H1 (cell line): ENCODE data around the gene MORC3. TPM values are rescaled to one million over a fixed set of nuclear protein-coding genes. Genes with fewer than 3 reads are reported as not detected.

Source experiments
- ASH2L ChIP-seq: fragments of 200-600, 300-600 bp; sonication (generic); IDR thresholded peaks from one replicate; pipeline ENCODE4 v1.7.1; 2017; ENCODE audit warnings: low read length
- BRCA1 ChIP-seq: IDR thresholded peaks from 2 replicates; pipeline ENCODE4 v1.6.1; 2012; ENCODE audit warnings: low read depth, low read length, improper control_type of control experiment
- CBX5 ChIP-seq: fragments of 300-800, 300-1000 bp; sonication (generic); IDR thresholded peaks from 2 replicates; pipeline ENCODE4 v1.7.1; 2016; ENCODE audit warnings: antibody characterized with exemption, low read length, low read depth
- CHD2 ChIP-seq: IDR thresholded peaks from 2 replicates; pipeline ENCODE4 v1.6.1; 2012; ENCODE audit warnings: low read length, improper control_type of control experiment
- EP300 ChIP-seq, 2 experiments: IDR thresholded peaks; 1 replicate in 1 of 2; 2 replicates in 1 of 2; pipeline ENCODE4 v1.6.1; 2011 to 2012; ENCODE audit warnings: low read depth in 2 of 2, low read length in 2 of 2, mild to moderate bottlenecking in 2 of 2, borderline replicate concordance in 1 of 2, inconsistent platforms in 1 of 2, moderate library complexity in 1 of 2
- EZH2 ChIP-seq: fragments of 200-600 bp; sonication (generic); IDR thresholded peaks from 2 replicates; pipeline ENCODE4 v1.7.1; 2012; ENCODE audit warnings: low read depth, mild to moderate bottlenecking, moderate library complexity, low read length, inconsistent platforms; ENCODE audit not compliant: severe bottlenecking
- FOSL1 ChIP-seq: IDR thresholded peaks from 2 replicates; pipeline ENCODE4 v1.6.1; 2011; ENCODE audit warnings: mild to moderate bottlenecking, low read depth, low read length, moderate library complexity; ENCODE audit not compliant: insufficient read depth
- JUN ChIP-seq: IDR thresholded peaks from 2 replicates; pipeline ENCODE4 v1.6.1; 2011; ENCODE audit warnings: low read depth, mild to moderate bottlenecking, improper control_type of control experiment, low read length
- JUND ChIP-seq: IDR thresholded peaks from 2 replicates; pipeline ENCODE4 v1.6.1; 2011; ENCODE audit warnings: mild to moderate bottlenecking, improper control_type of control experiment, low read length
- POLR2AphosphoS5 ChIP-seq: IDR thresholded peaks from 2 replicates; pipeline ENCODE4 v1.6.1; 2011; ENCODE audit warnings: low read depth, low read length
- SIN3A ChIP-seq, 2 experiments: IDR thresholded peaks in 1 of 2; conservative IDR thresholded peaks in 1 of 2; 2 replicates each; pipeline ENCODE4 v1.6.1; 2011 to 2012; ENCODE audit warnings: low read length in 2 of 2, improper control_type of control experiment in 1 of 2, low read depth in 1 of 2, mild to moderate bottlenecking in 1 of 2
- SP1 ChIP-seq: IDR thresholded peaks from 2 replicates; pipeline ENCODE4 v1.6.1; 2011; ENCODE audit warnings: low read depth, low read length
- TAF7 ChIP-seq: optimal IDR thresholded peaks from 2 replicates; pipeline ENCODE3; 2011; ENCODE audit warnings: low read depth, mild to moderate bottlenecking, inconsistent platforms, low read length, moderate library complexity, borderline replicate concordance
- YY1 ChIP-seq: IDR thresholded peaks from 2 replicates; pipeline ENCODE4 v1.6.1; 2011; ENCODE audit warnings: low read depth, mild to moderate bottlenecking, low read length
- polyA plus RNA-seq, 7 experiments: library from polyadenylated mRNA; depleted of rRNA in 3 of 7; stranded (reverse) in 5 of 7; unstranded in 2 of 7; fragments of >200 nt in 5 of 7; fragments of 200-250 nt in 2 of 7; gene quantifications; 1 replicate in 5 of 7; 2 replicates in 1 of 7; 4 replicates in 1 of 7; pipeline versions ENCODE4 v1.2.1 to v1.2.3, GENCODE V29; 2011 to 2013; ENCODE audit warnings: missing spikeins in 2 of 7, mixed read lengths in 2 of 7
- total RNA-seq: library from RNA; stranded (reverse); fragmentation: NEBNext Ultra II Directional; extraction: Animal tissue kit (Norgen Biotek cat#: 25700); gene quantifications from 2 replicates; pipeline ENCODE4 v1.2.1, GENCODE V29; 2021
- TF ChIP-seq, protein P1 (sequence below): IDR thresholded peaks from 2 replicates; pipeline ENCODE4 v1.6.1; 2012; ENCODE audit warnings: inconsistent platforms
- TF ChIP-seq, protein P2 (sequence below): IDR thresholded peaks from 2 replicates; pipeline ENCODE4 v1.6.1; 2012; ENCODE audit warnings: inconsistent platforms
- TF ChIP-seq, protein P3 (sequence below): IDR thresholded peaks from 2 replicates; pipeline ENCODE4 v1.6.1; 2012; ENCODE audit warnings: low read length, inconsistent platforms
- TF ChIP-seq, protein P4 (sequence below), 3 experiments: IDR thresholded peaks; 1 replicate in 2 of 3; 2 replicates in 1 of 3; pipeline versions ENCODE4 v1.5.1 to v1.6.1; 2011; ENCODE audit warnings: low read length in 3 of 3, mild to moderate bottlenecking in 3 of 3, inconsistent platforms in 2 of 3, low read depth in 1 of 3, moderate library complexity in 1 of 3; ENCODE audit not compliant: insufficient read depth in 1 of 3; ENCODE audit errors: control extremely low read depth in 1 of 3

The MORC3 gene
- total and polyA plus RNA-seq, 2 of the 8 experiments (the other 6 are each of a cell fraction or from before 2014, with no cell fraction given): 5.0 to 20.4 TPM

DNA sequence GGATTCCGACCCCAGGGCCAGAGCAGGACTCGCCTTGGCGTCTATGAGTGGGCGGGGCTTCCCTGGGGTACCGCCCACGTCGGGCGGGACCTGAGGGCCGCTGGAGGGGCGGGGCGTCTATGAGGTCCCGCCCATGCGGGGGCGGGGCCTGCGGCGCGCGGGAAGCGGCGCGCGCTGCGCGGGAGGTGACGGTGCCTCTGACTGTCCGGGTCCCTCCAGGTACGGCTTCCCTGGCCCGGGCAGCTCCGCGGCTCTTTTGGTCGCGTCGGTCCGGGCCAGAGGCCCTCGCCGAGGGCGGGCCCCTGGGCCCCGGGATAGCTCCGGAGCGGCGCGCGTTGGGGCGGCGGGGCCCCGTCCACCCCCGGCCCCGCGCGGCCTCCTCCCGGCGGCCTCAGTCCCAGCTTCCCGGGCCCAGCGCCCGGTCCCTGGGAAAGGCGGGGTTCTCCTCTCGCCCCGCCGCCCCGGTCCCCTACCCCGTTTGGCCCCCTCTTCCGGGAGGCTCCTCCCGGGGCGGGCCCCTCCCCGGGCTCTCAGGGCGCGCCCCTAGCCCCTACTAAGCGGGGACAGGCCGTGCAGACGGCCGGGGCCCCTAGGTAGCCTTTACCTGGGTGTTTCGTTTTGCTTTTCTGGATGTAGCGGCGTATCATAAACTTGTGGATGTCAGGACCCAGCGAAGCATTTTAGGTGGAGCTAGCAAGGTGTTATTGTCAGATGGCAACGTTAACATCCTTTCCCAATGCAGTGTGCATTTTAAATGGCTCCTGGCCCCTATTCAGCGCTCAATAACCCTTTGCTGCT lies 65.4 kb downstream of the MORC3 start, which contains the start of gene CHAF1B (continued):
- TF ChIP-seq EZH2: no peak
- TF ChIP-seq JUN: no peak
- TF ChIP-seq, protein P1, sequence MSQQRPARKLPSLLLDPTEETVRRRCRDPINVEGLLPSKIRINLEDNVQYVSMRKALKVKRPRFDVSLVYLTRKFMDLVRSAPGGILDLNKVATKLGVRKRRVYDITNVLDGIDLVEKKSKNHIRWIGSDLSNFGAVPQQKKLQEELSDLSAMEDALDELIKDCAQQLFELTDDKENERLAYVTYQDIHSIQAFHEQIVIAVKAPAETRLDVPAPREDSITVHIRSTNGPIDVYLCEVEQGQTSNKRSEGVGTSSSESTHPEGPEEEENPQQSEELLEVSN: peak; percentile 54
- TF ChIP-seq, protein P2, sequence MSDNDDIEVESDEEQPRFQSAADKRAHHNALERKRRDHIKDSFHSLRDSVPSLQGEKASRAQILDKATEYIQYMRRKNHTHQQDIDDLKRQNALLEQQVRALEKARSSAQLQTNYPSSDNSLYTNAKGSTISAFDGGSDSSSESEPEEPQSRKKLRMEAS: 0 out of 2 replicates have a peak, but pooled peaks have one; percentile 14
- no peak for TF ChIP-seq JUND
- no peak for TF ChIP-seq EP300 (IDR thresholded peaks at IDR 0.05; ENCODE audit: borderline replicate concordance in 1 of 2, low read depth in 2 of 2, low read length in 2 of 2)
- TF ChIP-seq FOSL1: 0 out of 2 replicates have a peak, but pooled peaks have one; percentile 40
- TF ChIP-seq POLR2AphosphoS5: peak; percentile 86
- peak in 1 of 2 experiments; percentile 37; a peak in 1 of 4 replicates for TF ChIP-seq SIN3A (conservative IDR thresholded peaks at IDR 0.05 in 1 of 2, IDR thresholded peaks at IDR 0.05 in 1 of 2; ENCODE audit: low read depth in 1 of 2, low read length in 2 of 2)
- TF ChIP-seq, protein P3, sequence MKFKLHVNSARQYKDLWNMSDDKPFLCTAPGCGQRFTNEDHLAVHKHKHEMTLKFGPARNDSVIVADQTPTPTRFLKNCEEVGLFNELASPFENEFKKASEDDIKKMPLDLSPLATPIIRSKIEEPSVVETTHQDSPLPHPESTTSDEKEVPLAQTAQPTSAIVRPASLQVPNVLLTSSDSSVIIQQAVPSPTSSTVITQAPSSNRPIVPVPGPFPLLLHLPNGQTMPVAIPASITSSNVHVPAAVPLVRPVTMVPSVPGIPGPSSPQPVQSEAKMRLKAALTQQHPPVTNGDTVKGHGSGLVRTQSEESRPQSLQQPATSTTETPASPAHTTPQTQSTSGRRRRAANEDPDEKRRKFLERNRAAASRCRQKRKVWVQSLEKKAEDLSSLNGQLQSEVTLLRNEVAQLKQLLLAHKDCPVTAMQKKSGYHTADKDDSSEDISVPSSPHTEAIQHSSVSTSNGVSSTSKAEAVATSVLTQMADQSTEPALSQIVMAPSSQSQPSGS: no peak
- no peak for TF ChIP-seq CHD2
- no peak for TF ChIP-seq CBX5
- TF ChIP-seq, protein P4, sequence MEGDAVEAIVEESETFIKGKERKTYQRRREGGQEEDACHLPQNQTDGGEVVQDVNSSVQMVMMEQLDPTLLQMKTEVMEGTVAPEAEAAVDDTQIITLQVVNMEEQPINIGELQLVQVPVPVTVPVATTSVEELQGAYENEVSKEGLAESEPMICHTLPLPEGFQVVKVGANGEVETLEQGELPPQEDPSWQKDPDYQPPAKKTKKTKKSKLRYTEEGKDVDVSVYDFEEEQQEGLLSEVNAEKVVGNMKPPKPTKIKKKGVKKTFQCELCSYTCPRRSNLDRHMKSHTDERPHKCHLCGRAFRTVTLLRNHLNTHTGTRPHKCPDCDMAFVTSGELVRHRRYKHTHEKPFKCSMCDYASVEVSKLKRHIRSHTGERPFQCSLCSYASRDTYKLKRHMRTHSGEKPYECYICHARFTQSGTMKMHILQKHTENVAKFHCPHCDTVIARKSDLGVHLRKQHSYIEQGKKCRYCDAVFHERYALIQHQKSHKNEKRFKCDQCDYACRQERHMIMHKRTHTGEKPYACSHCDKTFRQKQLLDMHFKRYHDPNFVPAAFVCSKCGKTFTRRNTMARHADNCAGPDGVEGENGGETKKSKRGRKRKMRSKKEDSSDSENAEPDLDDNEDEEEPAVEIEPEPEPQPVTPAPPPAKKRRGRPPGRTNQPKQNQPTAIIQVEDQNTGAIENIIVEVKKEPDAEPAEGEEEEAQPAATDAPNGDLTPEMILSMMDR (IDR thresholded peaks at IDR 0.05; ENCODE audit: control extremely low read depth in 1 of 3, insufficient read depth in 1 of 3, low read depth in 1 of 3, low read length in 3 of 3): no peak
- TF ChIP-seq ASH2L: no peak
- no peak for TF ChIP-seq BRCA1
- TF ChIP-seq YY1: no peak
- TF ChIP-seq SP1: peak; percentile 87
- peak; percentile 56 for TF ChIP-seq TAF7
